Vagina (tissue), 2 donors: Measurements from ENCODE around the gene SRD5A1. TPM values are rescaled to one million over a fixed set of nuclear protein-coding genes. Genes with fewer than 3 reads are reported as not detected.

ENCODE experiments used
- DNase-seq, 2 donors: peaks; one replicate each; pipeline ENCODE4 v3.0.0-alpha.2; 2017; ENCODE audit errors: extremely low spot score in 2 of 2
- H3K27ac ChIP-seq: fragments of 200-600 bp; sonication (generic); one replicate; pipeline ENCODE4 v1.5.1; 2019
- H3K27me3 ChIP-seq: fragments of 200-600 bp; sonication (generic); one replicate; pipeline ENCODE4 v1.5.1; 2019
- H3K36me3 ChIP-seq, 2 donors: fragments of 200-600 bp; sonication (generic); one replicate each; pipeline ENCODE4 v1.5.1; 2017 to 2019
- H3K4me1 ChIP-seq: fragments of 200-600 bp; sonication (generic); one replicate; pipeline ENCODE4 v1.5.1; 2019
- H3K4me3 ChIP-seq, 2 donors: fragments of 200-600 bp; sonication (generic); 1 replicate in 1 of 2; 2 replicates in 1 of 2; pipeline ENCODE4 v1.5.1; 2016 to 2019
- H3K9me3 ChIP-seq: fragments of 200-600 bp; sonication (generic); one replicate; pipeline ENCODE4 v1.5.1; 2019
- POLR2A ChIP-seq, 2 donors: fragments of 450-650 bp; IDR thresholded peaks; one replicate each; pipeline ENCODE4 v1.6.1; 2017; ENCODE audit warnings: antibody characterized with exemption in 2 of 2, mild to moderate bottlenecking in 2 of 2, moderate library complexity in 2 of 2
- POLR2AphosphoS5 ChIP-seq, 2 donors: sonication (generic); formaldehyde crosslinking; IDR thresholded peaks; one replicate each; pipeline ENCODE4 v1.9.0; 2017; ENCODE audit warnings: antibody characterized with exemption in 2 of 2, mild to moderate bottlenecking in 2 of 2, low read depth in 1 of 2; ENCODE audit not compliant: insufficient read depth in 1 of 2
- intact Hi-C: fragments of 100-400 bp; cut with DNase I; formaldehyde crosslinking; loops from one replicate; pipeline ENCODE4 v1.15.1; 2023
- total RNA-seq: library from RNA; depleted of rRNA; stranded (reverse); fragments of >200 nt; gene quantifications from one replicate; pipeline ENCODE4 v1.2.3, GENCODE V29; 2016
- TF ChIP-seq, protein P1 (sequence below), 3 experiments: fragments of 450-650 bp in 2 of 3; fragments of 200-600 bp in 1 of 3; sonication (generic) in 1 of 3; IDR thresholded peaks; one replicate each; pipeline ENCODE4 v1.5.1; 2017 to 2019; ENCODE audit warnings: antibody characterized with exemption in 3 of 3, mild to moderate bottlenecking in 2 of 3, moderate library complexity in 2 of 3

Gene SRD5A1
- 45.4 TPM for total RNA-seq

DNA sequence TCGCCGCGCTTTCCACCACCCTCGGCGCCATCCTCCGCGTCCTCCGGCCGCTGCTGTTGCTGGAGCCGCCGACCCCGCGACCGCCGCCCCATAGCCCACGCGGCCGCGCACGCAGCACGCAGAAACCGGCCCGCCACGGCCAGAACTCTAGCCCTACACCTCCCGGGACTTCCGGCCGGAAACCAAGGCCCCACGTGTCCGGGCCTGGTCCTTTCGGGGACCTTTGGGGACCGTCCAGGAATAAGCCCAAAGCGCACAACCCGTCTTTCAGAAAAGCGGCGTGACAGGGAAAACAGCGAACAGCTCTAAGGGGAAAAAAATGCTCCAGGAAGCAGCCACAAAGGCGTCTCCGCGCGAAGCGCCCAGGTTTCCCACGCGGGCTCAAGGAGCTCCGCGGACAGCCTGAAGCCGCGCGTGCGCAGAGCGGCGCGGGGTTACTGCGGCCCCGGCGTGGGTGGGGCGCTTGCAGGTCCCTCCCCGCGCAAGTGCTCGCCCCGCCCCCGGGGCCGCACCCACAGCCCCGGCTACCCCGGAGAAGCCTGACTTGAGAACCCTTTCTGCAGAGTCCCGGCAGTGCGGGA is at the start of gene SRD5A1, which contains the start of gene NSUN2:
SRD5A1 (plus strand) TSS at position 553 of the 581 bp plus-strand sequence. CDS start 137 bp downstream, outside the sequence.
NSUN2 (minus strand) TSS at position 157 of the 581 bp plus-strand sequence; CDS start at position 92, 65 bp downstream.
- H3K27me3 ChIP-seq = no peaks in the 10 kb centered on the region
- H3K9me3 ChIP-seq = no peaks in the 10 kb centered on the region
- H3K4me1 ChIP-seq = peaks cover 54% of the 10 kb centered on the region
- TF ChIP-seq, protein P1, sequence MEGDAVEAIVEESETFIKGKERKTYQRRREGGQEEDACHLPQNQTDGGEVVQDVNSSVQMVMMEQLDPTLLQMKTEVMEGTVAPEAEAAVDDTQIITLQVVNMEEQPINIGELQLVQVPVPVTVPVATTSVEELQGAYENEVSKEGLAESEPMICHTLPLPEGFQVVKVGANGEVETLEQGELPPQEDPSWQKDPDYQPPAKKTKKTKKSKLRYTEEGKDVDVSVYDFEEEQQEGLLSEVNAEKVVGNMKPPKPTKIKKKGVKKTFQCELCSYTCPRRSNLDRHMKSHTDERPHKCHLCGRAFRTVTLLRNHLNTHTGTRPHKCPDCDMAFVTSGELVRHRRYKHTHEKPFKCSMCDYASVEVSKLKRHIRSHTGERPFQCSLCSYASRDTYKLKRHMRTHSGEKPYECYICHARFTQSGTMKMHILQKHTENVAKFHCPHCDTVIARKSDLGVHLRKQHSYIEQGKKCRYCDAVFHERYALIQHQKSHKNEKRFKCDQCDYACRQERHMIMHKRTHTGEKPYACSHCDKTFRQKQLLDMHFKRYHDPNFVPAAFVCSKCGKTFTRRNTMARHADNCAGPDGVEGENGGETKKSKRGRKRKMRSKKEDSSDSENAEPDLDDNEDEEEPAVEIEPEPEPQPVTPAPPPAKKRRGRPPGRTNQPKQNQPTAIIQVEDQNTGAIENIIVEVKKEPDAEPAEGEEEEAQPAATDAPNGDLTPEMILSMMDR (IDR thresholded peaks at IDR 0.05) = no peak
- TF ChIP-seq POLR2AphosphoS5 (IDR thresholded peaks at IDR 0.05; ENCODE audit: insufficient read depth in 1 of 2, low read depth in 1 of 2) (peak; percentile 61 to 76), POLR2A (IDR thresholded peaks at IDR 0.05) (peak in 1 of 2 donors; percentile 66)
- peak within 1 kb of the TSS; percentile 72 to 81 for H3K4me3 ChIP-seq
- intact Hi-C loops = loop anchor here (1.0 kb wide), 1 partner anchor 81 kb away; no protein-coding TSS in a partner anchor
- H3K27ac ChIP-seq = peak within 1 kb of the TSS; percentile 89
- peaks cover 0 to 18% of the 10 kb centered on the region in 2 donors for H3K36me3 ChIP-seq
- peak in 1 of 2 donors; percentile 95 for DNase-seq

- TF ChIP-seq, protein P1 (IDR thresholded peaks at IDR 0.05) = no peak
- TF ChIP-seq POLR2A (IDR thresholded peaks at IDR 0.05) = no peak
- TF ChIP-seq POLR2AphosphoS5 (IDR thresholded peaks at IDR 0.05; ENCODE audit: insufficient read depth in 1 of 2, low read depth in 1 of 2) = no peak
- Histone ChIP-seq H3K4me1 (peaks cover 15% of the 10 kb centered on the region), H3K36me3 (no peaks in the 10 kb centered on the region), H3K27me3 (no peaks in the 10 kb centered on the region), H3K9me3 (no peaks in the 10 kb centered on the region), H3K27ac (no peak overlapping the region), H3K4me3 (no peak overlapping the region)
- intact Hi-C loops = loop anchor here (5.0 kb wide), 1 partner anchor 1087 kb away; no protein-coding TSS in a partner anchor
- peak in 1 of 2 donors; percentile 67 for DNase-seq
Observed at GRCh38 chr5:6584101-6584645, 49.1 kb upstream of the SRD5A1 start.

- Histone ChIP-seq H3K36me3 (no peaks in the 10 kb centered on the region), H3K27me3 (no peaks in the 10 kb centered on the region), H3K27ac (no peak overlapping the region), H3K4me1 (peaks cover 15% of the 10 kb centered on the region), H3K4me3 (no peak overlapping the region), H3K9me3 (no peaks in the 10 kb centered on the region)
- peak; percentile 46 to 80 for DNase-seq
- no peak for TF ChIP-seq POLR2A (IDR thresholded peaks at IDR 0.05)
- no peak for TF ChIP-seq POLR2AphosphoS5 (IDR thresholded peaks at IDR 0.05; ENCODE audit: insufficient read depth in 1 of 2, low read depth in 1 of 2)
- TF ChIP-seq, protein P1 (IDR thresholded peaks at IDR 0.05) = no peak
- intact Hi-C loops = loop anchor here (5.0 kb wide), 1 partner anchor 1087 kb away; no protein-coding TSS in a partner anchor
Observed at GRCh38 chr5:6584727-6585126, 48.5 kb upstream of the SRD5A1 start.

DNA sequence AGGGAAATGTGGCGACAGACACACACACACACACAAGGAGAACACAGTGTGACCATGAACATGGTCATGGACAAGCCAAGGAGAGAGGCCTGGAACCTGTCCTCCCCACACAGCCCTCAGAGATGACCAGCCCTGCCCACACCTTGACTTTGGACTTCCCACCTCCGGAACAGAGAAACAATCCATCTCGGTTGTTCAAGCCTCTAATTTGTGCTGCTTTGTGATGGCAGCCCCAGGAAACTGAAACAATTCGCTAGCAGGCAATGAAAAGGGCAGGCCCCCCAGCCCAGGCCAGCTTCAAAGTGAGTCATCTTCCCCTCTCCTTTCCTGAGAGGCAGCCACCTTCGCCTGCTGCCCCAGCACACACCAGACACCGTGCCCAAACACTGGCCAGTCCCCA is 48.1 kb upstream of the SRD5A1 start:
- intact Hi-C loops = no loop called here
- H3K36me3 ChIP-seq = no peaks in the 10 kb centered on the region
- no peaks in the 10 kb centered on the region for H3K9me3 ChIP-seq
- DNase-seq = no peak
- no peak for TF ChIP-seq POLR2AphosphoS5 (IDR thresholded peaks at IDR 0.05; ENCODE audit: insufficient read depth in 1 of 2, low read depth in 1 of 2)
- no peak overlapping the region for H3K4me3 ChIP-seq
- H3K27ac ChIP-seq = no peak overlapping the region
- peaks cover 15% of the 10 kb centered on the region for H3K4me1 ChIP-seq
- H3K27me3 ChIP-seq = no peaks in the 10 kb centered on the region

- H3K27me3 ChIP-seq = no peaks in the 10 kb centered on the region
- no peaks in the 10 kb centered on the region for H3K36me3 ChIP-seq
- intact Hi-C loops = no loop called here
- TF ChIP-seq POLR2A (IDR thresholded peaks at IDR 0.05) = no peak
- TF ChIP-seq POLR2AphosphoS5 (IDR thresholded peaks at IDR 0.05; ENCODE audit: insufficient read depth in 1 of 2, low read depth in 1 of 2) = no peak
- no peak overlapping the region for H3K27ac ChIP-seq
- H3K4me3 ChIP-seq = no peak overlapping the region
- H3K9me3 ChIP-seq = no peaks in the 10 kb centered on the region
- peaks cover 15% of the 10 kb centered on the region for H3K4me1 ChIP-seq
- peak; percentile 72 to 90 for DNase-seq
Observed at GRCh38 chr5:6585939-6586646, 47.1 kb upstream of the SRD5A1 start.
